ENCODE data around the gene SRGAP2C.
"Not testable (repeated sequence)": the region's sequence is repeated elsewhere in the genome, so short reads cannot be mapped to it uniquely, and the experiment has no call there.

GRCh38 chr1:121207328-121207727, 22.6 kb downstream of the SRGAP2C start:
- not testable (repeated sequence) for TF ChIP-seq POLR2AphosphoS5 (IDR thresholded peaks at IDR 0.05; ENCODE audit: low read depth, low read length); ZFP36 (IDR thresholded peaks at IDR 0.05; ENCODE audit: borderline replicate concordance, low read depth, low read length, partially characterized antibody); NFE2L1 (CRISPR knock-in tag; IDR thresholded peaks at IDR 0.05; ENCODE audit: borderline replicate concordance); ZFP36L2 (CRISPR knock-in tag; IDR thresholded peaks at IDR 0.05); TAF15 (IDR thresholded peaks at IDR 0.05; ENCODE audit: low read depth, low read length, poor library complexity, severe bottlenecking); ZHX2 (IDR thresholded peaks at IDR 0.05; ENCODE audit: low read depth); ZHX2 (CRISPR knock-in tag; IDR thresholded peaks at IDR 0.05; ENCODE audit: borderline replicate concordance); SMARCC2 (IDR thresholded peaks at IDR 0.05)
